CD4-positive, alpha-beta T cell treated with Interleukin-21 for 1 hour (primary cell): ENCODE results near the gene LRRC56.

ENCODE experiments used
- DNase-seq: peaks from one replicate; pipeline ENCODE4 v3.0.0-alpha.2; 2020

LRRC56 gene

GRCh38 chr11:561148-562003, 24.0 kb downstream of the LRRC56 start:
- peak; percentile 31 for DNase-seq

- no peak for DNase-seq
These were observed 24.8 kb downstream of the LRRC56 start for GRCh38 chr11:562046-562645.

GRCh38 chr11:563066-563811, 25.9 kb downstream of the LRRC56 start:
- DNase-seq, result no peak

- no peak for DNase-seq
These were observed 26.7 kb downstream of the LRRC56 start for GRCh38 chr11:563812-564578.

DNA sequence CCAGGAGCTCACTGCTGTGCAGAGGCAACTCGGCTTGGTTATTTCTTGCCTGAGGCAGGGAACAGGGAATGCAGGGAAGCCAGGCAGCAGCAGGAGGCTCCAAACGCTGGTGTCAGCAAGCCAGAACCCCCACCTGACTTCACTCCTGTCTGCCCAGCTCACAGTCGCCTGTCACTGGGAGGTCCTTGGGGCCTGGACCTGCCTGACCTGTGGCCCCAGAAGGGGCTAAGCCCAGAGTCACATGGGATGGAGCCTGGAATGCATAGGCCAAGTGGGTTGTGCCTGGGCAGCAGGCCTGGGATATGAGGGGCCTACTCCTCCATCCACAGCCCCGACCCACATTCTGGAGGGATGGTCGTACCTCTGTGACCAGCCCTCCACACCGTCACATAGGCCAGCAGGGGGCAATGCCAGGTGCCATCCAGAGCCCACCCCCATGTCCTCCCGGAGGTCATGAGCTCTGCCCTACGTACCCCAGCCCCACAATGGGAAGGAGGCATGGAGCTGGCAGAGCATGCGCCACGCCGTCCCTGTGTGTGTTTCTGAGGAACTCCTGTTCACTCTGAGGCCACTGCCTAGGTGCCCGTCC, 28.7 kb downstream of the LRRC56 start:
- no peak for DNase-seq

GRCh38 chr11:567011-567628, 29.8 kb downstream of the LRRC56 start:
- DNase-seq, result no peak

DNA sequence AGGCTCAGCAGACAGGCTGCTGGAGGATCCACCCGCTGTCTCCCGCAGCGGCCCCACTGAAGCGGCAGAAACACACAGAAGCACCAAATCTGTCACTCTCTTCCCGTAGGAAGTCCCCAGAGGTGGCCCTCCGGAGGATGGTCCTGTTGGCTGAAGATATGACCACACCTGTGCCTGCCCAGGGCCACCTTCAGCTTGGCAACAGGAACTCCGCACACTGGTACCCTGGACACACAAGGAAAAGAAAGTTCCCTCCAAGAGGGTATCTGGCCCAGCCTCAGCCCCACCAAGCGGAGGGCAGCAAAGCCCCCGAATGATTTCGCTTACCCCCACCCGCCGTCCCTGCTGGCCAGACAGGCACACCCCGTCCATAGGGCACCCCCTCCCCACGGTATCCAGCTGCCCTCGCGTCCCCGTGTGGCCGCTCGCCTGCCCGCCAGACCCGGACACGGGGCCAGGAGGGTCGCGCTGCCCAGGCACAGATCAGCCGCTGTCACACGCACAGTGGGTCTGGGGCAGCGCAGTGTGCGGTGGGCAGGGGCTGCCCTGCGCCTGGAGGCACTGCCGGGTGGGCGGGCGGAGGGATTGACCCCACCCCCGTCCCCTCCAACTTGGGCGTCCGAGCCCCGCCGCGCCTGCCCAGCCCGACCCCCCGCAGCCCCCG, 30.4 kb downstream of the LRRC56 start:
- no peak for DNase-seq

- peak; percentile 96 for DNase-seq
These were observed 31.2 kb downstream of the LRRC56 start for GRCh38 chr11:568306-569157.

- DNase-seq, result no peak
These were observed 32.0 kb downstream of the LRRC56 start for GRCh38 chr11:569158-569885.

DNA sequence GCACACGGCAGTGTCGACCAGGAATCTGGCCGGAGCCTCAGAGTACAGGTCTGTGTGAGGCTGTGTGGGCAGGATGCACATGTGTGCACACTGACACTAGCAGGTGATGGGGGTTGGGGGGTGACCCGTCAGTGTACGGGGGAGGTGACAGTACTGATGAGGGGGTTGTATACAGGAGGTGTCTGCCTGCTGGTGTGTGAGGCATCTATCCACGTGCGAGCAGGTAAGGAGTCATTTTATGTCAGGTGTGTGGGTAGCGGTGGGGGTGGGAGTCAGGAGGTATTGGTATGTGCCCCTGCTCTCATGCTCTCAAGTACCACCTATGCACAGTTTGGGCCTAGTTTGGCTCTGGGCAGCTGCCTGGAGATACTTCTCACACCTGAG, 34.5 kb downstream of the LRRC56 start:
- DNase-seq, result no peak

DNA sequence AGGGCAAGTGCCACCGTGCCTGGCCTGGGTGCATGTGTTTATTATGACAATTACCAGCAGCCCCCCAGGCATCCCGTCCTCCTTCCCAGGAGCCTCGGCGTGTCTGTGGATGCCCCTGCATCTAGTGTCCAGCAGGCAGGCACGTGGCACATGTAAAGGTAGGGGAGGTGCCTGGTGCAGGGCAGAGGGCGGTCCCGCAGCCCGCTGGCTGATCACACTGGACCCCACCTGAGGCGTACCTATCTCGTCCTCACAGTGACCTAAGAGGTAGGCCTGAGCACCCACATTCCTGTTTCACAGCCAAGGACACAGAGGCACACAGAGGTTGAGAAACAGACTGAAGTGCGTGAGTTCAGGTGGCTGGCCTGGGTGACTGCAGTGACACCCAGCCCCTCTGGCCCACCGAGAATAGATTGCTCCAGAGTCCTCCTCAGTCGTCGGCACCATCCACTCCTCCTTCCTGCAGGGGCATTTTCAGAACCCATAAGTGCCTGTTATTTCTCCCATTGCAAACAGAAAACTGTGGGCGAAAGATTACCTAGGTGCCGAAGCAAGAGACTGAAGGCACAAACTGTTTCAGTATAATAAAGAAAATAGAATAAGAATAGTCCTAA, 35.9 kb downstream of the LRRC56 start:
- DNase-seq, result no peak

DNA sequence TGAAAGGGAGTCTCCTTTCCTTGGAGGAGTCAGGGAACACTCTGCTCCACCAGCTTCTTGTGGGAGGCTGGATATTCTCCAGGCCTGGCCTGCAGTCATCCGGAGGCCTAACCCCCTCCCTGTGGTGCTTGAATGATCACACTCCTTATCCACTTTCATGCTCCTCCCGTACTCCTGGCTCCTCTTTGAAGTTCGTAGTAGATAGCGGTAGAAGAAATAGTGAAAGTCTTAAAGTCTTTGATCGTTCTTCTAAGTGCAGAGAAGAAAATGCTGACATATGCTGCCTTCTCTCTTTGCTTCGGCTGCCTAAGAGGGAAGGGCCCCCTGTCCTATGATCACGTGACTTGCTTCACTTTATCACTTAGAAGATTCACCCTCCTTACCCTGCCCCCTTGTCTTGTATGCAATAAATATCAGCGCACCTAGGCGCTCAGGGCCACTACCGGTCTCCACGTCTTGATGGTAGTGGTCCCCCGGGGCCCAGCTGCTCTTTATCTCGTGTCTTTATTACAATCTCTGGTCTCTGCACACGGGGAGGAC, 36.8 kb downstream of the LRRC56 start:
- peak; percentile 51 for DNase-seq

DNA sequence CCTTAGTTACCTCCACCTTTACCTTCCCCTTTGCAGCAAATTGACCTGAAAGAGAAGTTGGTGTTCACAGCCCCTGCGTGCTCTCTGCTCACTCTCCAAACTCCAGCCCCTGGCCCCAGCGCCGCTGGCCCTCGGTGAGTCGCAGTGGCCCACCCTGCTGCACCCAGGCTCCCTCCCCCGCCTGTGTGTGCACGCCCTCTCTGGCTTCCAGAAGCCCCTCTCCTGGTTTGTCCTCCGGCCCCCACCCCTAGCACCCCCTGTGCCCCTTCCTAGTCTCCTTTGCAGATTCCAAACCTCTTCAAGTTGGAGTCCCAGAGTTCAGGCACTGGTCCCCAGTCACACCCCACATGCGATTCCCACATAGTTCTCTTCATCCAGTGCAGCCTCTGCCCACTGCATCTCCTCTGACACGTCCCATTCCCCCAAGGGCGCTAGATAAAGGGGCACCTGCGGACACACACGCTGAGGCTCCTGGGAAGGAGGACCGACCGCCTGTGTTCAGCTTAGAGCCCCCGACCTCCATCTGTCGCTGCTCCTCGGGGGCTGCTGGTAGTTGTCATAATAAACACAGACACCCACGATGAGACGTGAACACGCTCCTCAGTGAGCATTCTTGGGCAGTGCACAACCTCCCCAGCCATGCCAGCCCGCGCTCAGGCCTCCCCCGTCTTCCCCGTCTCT, 37.4 kb downstream of the LRRC56 start:
- DNase-seq, result no peak

DNA sequence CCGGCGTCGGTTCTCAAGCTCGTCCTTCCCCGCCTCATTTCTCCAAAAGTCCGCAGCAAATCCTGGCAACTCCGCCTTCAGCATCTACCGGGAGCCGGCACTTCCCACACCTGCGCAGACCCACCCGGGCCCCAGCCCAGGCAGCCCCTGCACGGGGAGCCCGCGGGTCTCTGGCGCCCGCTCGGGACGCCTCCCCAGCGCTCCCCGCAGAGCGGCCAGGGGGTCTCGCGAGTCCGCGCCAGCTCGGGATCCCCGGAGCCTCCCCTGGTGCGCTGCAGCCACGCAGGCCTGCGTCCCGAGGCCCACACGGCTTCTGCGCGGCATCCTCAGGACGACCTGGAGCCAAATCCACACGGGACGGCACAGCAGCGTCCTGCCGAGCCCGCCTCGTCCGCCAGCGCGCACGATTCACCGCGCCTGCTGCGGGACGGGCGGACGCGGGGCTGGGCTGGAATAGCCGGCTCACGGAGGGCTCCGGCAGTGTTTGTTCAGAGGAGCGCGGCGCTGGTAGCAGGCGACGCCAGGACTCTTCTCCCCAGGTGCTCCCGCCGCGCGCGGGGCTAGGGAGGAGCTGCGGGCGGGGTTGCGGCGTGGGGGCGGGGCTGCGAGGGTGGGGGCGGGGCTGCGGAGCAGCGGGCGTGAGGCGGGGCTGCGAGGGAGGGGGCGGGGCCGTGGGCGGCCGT, 38.1 kb downstream of the LRRC56 start:
- no peak for DNase-seq

- DNase-seq, result peak; percentile 96
These were observed 38.9 kb downstream of the LRRC56 start, which contains the start of gene PHRF1 for GRCh38 chr11:575996-576768. Gene PHRF1 (plus strand): TSS chr11:576470. CDS start chr11:581513, 5,043 bp downstream.

GRCh38 chr11:576811-577610, 39.7 kb downstream of the LRRC56 start:
- no peak for DNase-seq
